ENCODE results near the gene SPATA24.
"Not testable (repeated sequence)": the region's sequence is repeated elsewhere in the genome, so short reads cannot be mapped to it uniquely, and the experiment has no call there.

The SPATA24 gene
- 1.4 to 3.2 (median 2.3) reads per million in 4 donors for total RNA-seq

GRCh38 chr5:139403787-139404483, at the start of gene SPATA24:
SPATA24 (minus strand) TSS chr5:139404089; CDS start chr5:139404060, 29 bp downstream.
- DNase-seq: peak; percentile 94 to 99 (median 96)

GRCh38 chr5:139451878-139452660, 48.2 kb upstream of the SPATA24 start:
- DNase-seq: no peak

GRCh38 chr5:139451176-139451575, 47.3 kb upstream of the SPATA24 start:
- DNase-seq: no peak

GRCh38 chr5:139446956-139447779, 43.3 kb upstream of the SPATA24 start:
- peak in 1 of 5 donors; percentile 81 for DNase-seq

- DNase-seq: no peak
These were observed 41.7 kb upstream of the SPATA24 start for GRCh38 chr5:139445325-139446170.

GRCh38 chr5:139443831-139444453, 40.1 kb upstream of the SPATA24 start:
- peak in 4 of 5 donors; percentile 20 to 41 (median 26) for DNase-seq

GRCh38 chr5:139440416-139440815, 36.5 kb upstream of the SPATA24 start:
- DNase-seq: not testable (repeated sequence)

GRCh38 chr5:139439013-139439903, 35.4 kb upstream of the SPATA24 start, which contains the start of gene DNAJC18:
DNAJC18 (minus strand) TSS chr5:139439525; CDS start chr5:139439445, 80 bp downstream.
- peak; percentile 81 to 91 (median 85) for DNase-seq

GRCh38 chr5:139438707-139439012, 34.8 kb upstream of the SPATA24 start:
- no peak for DNase-seq

- no peak for DNase-seq
These were observed 31.8 kb upstream of the SPATA24 start for GRCh38 chr5:139435676-139436075.

GRCh38 chr5:139431706-139432105, 27.8 kb upstream of the SPATA24 start:
- no peak for DNase-seq

GRCh38 chr5:139430015-139430414, 26.1 kb upstream of the SPATA24 start:
- no peak for DNase-seq

GRCh38 chr5:139426203-139426885, 22.5 kb upstream of the SPATA24 start:
- DNase-seq: no peak

GRCh38 chr5:139425497-139425896, 21.6 kb upstream of the SPATA24 start:
- no peak for DNase-seq

- DNase-seq: peak in 4 of 5 donors; percentile 23 to 83 (median 47)
These were observed 18.5 kb upstream of the SPATA24 start for GRCh38 chr5:139422307-139422893.

GRCh38 chr5:139419226-139420192, 15.6 kb upstream of the SPATA24 start:
- DNase-seq: no peak

GRCh38 chr5:139418793-139419192, 14.9 kb upstream of the SPATA24 start:
- no peak for DNase-seq

GRCh38 chr5:139417214-139417613, 13.3 kb upstream of the SPATA24 start:
- DNase-seq: no peak
